ENCODE results near the gene NCAPG.

NCAPG gene, protein sequence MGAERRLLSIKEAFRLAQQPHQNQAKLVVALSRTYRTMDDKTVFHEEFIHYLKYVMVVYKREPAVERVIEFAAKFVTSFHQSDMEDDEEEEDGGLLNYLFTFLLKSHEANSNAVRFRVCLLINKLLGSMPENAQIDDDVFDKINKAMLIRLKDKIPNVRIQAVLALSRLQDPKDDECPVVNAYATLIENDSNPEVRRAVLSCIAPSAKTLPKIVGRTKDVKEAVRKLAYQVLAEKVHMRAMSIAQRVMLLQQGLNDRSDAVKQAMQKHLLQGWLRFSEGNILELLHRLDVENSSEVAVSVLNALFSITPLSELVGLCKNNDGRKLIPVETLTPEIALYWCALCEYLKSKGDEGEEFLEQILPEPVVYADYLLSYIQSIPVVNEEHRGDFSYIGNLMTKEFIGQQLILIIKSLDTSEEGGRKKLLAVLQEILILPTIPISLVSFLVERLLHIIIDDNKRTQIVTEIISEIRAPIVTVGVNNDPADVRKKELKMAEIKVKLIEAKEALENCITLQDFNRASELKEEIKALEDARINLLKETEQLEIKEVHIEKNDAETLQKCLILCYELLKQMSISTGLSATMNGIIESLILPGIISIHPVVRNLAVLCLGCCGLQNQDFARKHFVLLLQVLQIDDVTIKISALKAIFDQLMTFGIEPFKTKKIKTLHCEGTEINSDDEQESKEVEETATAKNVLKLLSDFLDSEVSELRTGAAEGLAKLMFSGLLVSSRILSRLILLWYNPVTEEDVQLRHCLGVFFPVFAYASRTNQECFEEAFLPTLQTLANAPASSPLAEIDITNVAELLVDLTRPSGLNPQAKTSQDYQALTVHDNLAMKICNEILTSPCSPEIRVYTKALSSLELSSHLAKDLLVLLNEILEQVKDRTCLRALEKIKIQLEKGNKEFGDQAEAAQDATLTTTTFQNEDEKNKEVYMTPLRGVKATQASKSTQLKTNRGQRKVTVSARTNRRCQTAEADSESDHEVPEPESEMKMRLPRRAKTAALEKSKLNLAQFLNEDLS

DNA sequence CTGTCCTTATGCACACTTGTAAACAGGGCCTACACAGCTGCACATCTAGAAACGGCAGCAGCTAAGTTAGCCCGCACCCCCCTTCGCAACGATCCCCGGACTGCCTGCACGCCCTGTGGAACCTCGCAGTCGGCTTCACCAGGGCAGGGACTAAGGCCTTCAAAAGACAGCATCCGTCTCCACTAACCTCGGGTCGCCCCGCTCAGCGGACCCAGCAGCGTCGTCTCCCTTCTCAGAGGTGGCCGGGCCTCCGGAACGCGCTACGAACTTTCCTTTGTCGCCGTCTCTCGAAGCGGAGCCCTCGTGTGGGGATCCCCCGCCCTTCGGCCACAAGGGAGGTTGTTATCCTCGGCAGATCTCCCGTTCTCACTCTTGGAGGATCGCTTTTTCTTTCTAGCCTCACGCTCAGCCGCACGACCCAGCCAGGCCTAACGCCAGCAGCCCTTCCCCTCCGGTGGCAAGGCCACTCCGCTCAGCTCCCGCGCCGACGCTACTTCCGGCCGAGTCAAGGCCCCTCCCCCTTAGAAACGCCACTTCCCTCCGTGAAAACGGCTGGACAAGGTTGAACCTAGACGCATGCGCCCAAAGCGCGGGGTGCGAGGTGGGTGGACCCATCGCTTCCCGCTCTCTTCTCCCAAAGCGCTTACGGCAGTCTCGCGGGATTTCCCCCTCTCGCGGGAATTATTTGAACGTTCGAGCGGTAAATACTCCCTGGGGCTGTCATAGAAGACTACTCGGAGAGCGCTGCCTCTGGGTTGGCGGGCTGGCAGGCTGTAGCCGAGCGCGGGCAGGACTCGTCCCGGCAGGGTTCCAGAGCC, at the start of gene NCAPG, which contains the start of gene DCAF16:
NCAPG (plus strand) TSS at position 720 of the 818 bp plus-strand sequence. CDS start 99 bp downstream, outside the sequence.
DCAF16 (minus strand) TSS at position 498 of the 818 bp plus-strand sequence. CDS start 6,616 bp downstream, outside the sequence.
- peak; percentile 100 for DNase-seq

DNA sequence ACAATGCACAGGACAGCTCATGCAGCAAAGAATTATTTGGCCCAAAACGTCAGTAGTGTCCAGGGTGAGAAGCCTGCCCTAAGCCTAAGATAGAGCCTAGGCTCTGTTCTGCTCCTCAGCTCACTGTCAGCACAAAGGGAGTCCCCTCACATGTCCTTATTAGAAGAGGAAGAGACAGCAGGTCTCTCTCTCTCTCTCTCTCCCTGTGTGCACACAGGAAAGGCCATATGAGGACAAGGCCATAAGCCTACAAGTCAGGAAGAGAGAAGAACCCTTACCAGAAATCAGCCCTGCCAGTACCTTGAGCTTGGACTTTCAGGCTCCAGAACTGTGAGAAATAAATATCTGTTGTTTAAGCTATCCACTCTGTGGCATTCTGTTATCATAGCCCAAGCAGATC, 49.7 kb upstream of the NCAPG start:
- no peak for DNase-seq

GRCh38 chr4:17762726-17763125, 48.1 kb upstream of the NCAPG start:
- DNase-seq = no peak

GRCh38 chr4:17763416-17763815, 47.4 kb upstream of the NCAPG start:
- no peak for DNase-seq

GRCh38 chr4:17763931-17764330, 46.8 kb upstream of the NCAPG start:
- no peak for DNase-seq

GRCh38 chr4:17765514-17766286, 45.1 kb upstream of the NCAPG start:
- no peak for DNase-seq

GRCh38 chr4:17766826-17767458, 43.8 kb upstream of the NCAPG start:
- DNase-seq = no peak

- DNase-seq = no peak
Measured at GRCh38 chr4:17769406-17770174, 41.2 kb upstream of the NCAPG start.

DNA sequence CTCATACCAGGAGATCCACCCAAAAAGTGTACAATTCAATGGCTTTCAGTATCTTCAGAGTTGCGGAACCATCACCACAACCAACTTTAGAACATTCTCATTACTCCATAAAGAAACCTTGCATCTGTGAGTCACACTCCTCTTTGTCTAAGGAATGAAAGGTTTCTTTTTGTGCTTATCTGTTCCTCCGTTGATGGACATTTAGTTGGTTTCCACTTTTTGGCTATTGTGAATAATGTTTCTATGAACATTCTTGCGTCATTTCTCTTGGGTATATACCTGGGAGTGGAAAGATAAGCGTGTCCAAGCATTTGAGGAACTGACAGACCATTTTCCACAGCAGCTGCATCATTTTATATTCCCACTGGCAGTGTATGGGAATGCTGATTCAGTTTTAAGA, 39.9 kb upstream of the NCAPG start:
- no peak for DNase-seq

DNA sequence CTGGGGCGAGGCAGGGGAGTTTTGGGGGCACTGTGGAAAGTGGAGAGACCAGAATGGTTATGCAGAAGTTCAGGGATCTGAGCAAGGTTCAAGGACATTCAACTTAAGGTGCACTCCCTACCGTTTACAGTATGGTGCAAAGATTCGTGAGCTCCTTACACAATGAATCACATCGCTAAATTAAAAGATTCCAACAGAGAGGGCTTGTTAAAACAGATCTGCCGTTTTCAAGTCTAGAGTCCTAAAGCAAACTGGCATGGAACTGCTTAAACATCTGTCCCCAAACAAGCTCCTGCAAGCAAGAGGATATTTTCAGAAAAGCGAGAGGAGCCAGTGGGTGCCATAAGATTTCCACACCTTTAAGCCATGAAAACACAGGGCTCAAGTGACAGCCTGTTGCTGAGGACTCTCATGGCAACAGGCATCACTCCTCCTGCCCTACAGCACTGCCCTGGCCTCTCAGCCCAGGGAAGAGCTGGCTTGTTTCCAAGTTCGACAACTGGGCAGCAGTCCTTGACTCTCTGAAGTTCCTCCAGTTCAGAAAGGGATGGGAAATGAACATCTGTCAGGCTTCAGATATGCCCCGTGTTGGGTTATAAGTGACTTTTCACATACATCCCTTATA, 39.4 kb upstream of the NCAPG start:
- no peak for DNase-seq

DNA sequence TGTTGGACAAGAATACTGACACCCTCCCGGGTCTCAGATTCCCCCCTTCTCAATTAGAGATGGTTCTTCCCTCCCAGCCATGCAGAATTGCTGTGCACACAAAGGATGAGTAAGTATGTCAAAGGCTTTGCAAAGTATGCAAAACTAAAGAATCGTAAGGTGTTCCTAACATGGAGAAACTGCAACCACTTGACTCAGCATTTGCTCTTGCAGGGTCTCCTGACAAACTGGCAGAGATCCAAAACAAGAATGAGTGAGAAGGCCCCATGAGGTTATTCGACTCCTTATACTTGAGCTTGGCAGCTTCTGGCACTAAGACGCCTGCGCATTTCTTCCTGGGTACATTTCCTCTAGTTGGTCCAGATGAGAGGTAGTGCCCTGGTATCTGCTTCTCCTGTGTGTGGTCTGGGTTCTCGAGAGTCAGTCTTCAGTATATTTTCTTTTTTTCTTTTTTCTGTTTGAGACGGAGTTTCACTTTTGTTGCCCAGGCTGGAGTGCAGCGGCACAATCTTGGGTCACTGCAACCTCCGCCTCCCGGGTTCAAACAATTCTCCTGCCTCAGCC, 37.6 kb upstream of the NCAPG start:
- DNase-seq = no peak

- DNase-seq = no peak
Measured at GRCh38 chr4:17778431-17778830, 32.3 kb upstream of the NCAPG start.

DNA sequence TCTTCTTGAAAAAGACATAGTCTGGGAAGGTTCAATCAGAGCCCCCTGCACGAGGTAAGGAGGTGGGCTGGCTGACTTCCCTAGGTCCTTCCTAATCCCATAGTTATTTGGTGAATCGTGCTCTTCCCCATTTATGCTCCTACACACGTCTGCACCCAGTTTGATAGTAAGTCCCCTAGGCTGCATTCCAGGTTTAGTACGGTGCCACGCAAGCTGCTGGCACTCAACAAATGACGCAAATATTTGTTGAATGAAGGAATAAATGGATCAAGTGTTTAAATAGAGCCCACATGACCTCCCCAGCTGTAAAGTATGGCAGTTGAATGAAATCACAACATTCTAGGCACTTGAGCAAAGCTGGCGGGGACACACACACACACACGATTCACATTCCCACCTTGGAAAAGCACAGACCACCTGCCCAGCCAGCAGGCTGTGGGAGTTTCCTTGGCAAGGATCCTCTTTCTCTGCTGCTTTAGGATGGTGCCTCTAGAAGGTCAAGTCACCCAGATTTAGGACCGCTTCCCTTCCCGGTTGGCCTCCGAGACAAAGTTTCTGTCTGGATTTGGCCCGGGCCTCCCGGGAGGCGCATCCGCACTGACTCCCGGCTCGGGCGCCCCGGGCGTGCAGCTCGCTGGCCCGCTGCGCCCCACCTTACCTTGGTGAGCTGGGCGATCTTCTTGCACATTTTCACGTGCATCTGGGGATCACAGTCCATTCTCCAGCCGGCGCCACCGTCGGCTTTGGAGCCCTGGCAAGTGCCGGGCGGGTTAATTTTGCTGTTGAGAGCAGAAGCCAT, 30.1 kb upstream of the NCAPG start:
- DNase-seq = no peak

GRCh38 chr4:17781300-17782287, 29.2 kb upstream of the NCAPG start, which contains the start of gene FAM184B:
FAM184B (minus strand) TSS chr4:17781621; CDS start chr4:17781299, 322 bp downstream.
- DNase-seq = no peak

- DNase-seq = no peak
Measured at GRCh38 chr4:17785858-17786257, 24.9 kb upstream of the NCAPG start.

GRCh38 chr4:17786567-17786966, 24.2 kb upstream of the NCAPG start:
- DNase-seq = no peak

GRCh38 chr4:17787315-17787714, 23.5 kb upstream of the NCAPG start:
- no peak for DNase-seq
